LoVo (cell line): ENCODE results near the gene KIRREL1.
A peak's percentile ranks its signal among the peaks of the same experiment; 100 is the strongest.

ENCODE experiments used
- DNase-seq: peaks from one replicate; pipeline ENCODE4 v3.0.0-alpha.2; 2016; ENCODE audit warnings: low spot score

Gene KIRREL1

GRCh38 chr1:158075078-158075477, 81.6 kb downstream of the KIRREL1 start:
- DNase-seq, result no peak

- no peak for DNase-seq
Measured at GRCh38 chr1:158076441-158076840, 83.0 kb downstream of the KIRREL1 start.

DNA sequence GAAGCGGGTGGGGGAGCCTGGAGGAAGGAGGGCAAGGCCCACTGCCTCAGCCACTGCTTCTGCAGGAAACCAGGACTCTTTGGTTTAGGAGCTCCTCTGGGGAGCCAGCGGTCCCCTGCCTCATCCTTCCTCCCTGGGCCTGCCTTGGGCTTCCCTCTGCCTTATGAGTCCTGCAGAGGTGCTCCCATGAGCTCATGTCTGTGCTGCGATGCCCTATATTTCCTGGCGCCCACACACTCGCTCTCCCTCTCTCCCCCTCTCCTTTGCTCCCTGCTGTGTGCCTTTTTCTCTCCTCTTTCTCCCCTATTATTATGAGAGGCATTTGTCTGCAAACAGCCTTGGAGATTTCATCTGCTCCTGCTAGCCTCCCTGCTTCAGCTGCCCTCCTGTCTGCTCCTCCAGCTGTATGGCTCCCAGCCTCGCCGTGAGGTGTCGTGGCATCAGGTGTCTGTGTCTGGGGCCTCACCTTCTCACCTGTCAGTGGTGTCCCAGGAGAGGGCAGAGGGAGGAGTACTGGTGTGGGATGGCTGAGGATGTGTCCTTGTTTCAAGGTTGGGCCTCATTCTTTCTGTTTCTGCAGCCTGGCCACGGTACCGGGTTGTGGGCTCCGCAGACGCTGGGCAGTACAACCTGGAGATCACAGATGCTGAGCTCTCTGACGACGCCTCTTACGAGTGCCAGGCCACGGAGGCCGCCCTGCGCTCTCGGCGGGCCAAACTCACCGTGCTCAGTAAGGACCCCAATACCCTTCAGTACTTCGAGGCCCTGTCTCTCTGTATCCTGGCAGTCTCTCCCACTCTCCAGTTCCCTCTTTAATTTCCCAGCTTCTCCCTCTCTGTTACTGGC, 84.2 kb downstream of the KIRREL1 start:
- DNase-seq, result no peak

GRCh38 chr1:158078569-158079080, 85.2 kb downstream of the KIRREL1 start:
- no peak for DNase-seq

GRCh38 chr1:158080066-158080465, 86.6 kb downstream of the KIRREL1 start:
- no peak for DNase-seq

- DNase-seq, result no peak
Measured at GRCh38 chr1:158084336-158084735, 90.9 kb downstream of the KIRREL1 start.

- no peak for DNase-seq
Measured at GRCh38 chr1:158084747-158085146, 91.3 kb downstream of the KIRREL1 start.

GRCh38 chr1:158087320-158087927, 94.0 kb downstream of the KIRREL1 start:
- DNase-seq, result peak; percentile 34

GRCh38 chr1:158089476-158089875, 96.0 kb downstream of the KIRREL1 start:
- no peak for DNase-seq

DNA sequence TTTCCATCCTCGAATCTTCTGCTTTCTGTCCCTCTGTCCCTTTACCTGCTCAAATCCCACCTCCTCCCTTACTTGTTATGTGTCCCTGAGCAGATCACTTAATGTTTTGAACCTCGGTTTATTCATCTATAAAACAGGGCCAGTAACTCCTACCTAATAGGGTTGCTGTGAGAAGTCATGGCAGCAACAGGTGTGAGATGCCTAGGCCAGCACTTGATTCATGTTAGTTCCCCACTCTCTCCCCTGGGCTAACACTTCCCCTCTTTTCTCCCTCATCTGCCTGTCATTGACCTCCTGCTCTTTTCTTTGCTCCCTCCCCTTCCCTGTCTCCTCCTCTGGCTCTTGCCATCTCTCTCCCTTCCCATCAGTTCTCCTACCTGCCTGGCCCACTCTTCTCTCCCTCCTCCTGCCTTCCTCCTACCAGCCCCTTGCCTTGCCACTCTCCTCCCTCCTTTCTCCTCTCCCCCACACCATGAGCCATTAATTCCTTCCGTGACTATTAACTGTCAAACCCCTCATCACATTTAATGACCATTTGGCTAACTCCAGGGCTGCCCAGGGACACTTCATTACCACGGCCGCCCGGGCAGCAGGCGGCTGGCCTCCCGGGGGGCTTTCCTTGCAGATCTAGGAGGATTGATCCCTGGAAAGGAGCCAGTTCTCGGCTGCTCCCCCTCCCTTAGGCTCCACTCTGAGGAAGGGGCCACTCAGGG, 96.6 kb downstream of the KIRREL1 start:
- DNase-seq, result no peak

- DNase-seq, result no peak
Measured at GRCh38 chr1:158093376-158093775, 99.9 kb downstream of the KIRREL1 start.

- DNase-seq, result no peak
Measured at GRCh38 chr1:158094571-158094970, 101.1 kb downstream of the KIRREL1 start.

DNA sequence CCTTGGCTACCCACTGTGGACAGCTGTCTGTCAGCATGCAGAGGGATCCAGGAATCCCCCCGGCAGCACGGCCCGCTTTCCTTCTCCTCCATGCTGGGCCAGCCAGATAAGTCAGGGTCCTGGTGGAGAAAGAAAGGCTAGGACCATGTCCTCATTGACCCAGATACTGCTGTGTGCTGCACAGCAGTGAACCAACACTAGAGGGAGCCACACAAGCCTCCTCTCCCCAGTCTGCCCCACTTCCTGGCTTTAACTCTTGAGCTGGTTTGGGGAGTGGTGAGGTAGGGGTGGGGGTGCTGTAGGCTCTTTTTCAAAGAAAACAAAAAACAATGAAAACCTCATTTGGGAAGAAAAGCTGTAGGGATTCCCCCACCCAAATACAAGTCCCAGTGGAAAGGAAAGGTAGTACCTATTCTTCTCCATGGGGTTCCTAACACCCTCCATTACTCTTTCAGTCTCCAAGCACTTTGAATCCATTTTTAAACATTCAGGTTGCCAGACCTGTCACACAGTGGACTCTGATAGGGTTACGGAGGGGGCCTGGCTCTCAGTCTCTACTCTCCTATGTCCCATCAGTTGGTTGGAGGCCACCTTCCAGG, 102.4 kb downstream of the KIRREL1 start:
- no peak for DNase-seq

DNA sequence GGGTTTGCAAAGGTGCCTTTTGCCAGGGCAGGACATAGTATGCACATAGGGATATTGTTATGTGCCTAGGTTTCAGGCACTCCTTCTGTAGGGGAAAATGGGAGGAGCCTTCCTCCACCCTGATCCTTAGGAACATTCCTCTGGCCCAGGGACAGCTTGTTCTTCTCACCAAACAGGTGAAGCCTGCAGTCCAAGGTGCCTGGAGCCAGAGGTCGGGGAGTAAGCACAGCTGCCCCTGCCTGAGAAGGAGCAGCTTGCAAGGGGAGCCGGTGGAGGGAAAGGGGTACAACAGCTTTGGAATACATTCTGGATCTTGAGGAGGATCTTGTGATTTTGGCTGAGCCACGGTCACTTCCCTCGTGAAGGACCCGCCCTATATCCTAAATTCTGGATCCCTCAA, 104.8 kb downstream of the KIRREL1 start:
- DNase-seq, result no peak

DNA sequence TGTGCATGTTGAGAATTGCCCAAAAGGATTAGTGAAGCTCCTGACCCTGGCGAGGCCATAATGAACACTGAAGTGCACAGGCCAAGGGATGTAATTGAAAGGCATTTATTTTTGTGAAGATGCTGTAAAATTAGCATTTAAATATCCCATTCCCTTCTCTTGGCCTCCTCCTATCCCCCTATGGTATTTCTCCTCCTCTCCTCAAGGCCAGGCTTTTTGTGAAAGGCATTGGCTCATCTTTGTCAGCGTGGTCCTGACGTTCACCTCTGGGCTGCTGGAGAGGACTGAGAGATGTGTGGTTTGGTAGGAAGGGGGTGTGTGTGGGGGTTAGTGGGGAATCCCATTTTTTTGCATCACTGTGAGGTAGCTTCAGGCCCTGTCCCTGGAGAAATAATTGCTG, 105.7 kb downstream of the KIRREL1 start:
- no peak for DNase-seq

- no peak for DNase-seq
Measured at GRCh38 chr1:158100498-158100897, 107.1 kb downstream of the KIRREL1 start.

- no peak for DNase-seq
Measured at GRCh38 chr1:158101455-158101854, 108.0 kb downstream of the KIRREL1 start.

DNA sequence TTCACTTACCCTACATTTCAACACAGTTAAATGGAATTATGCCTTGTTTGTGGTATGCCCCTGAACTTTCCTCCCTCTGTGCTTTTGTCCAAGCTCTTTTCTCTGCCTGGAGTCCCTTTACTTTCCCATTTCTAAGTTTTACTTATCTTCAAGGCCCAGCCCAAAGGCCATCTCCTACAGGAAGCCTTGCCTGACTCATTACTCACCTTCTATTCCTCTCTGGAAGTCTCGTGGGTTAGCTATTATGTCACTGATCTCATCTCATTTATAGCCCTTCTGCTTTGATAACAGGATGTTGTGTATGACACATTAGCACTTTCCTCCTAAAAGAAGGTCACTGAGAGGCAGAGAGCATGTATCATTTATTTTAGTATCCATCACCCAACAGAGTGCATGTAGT, 108.5 kb downstream of the KIRREL1 start:
- DNase-seq, result peak; percentile 61

GRCh38 chr1:158102881-158103674, 109.6 kb downstream of the KIRREL1 start:
- DNase-seq, result no peak

- no peak for DNase-seq
Measured at GRCh38 chr1:158103861-158104522, 110.5 kb downstream of the KIRREL1 start.

- no peak for DNase-seq
Measured at GRCh38 chr1:158104891-158105290, 111.4 kb downstream of the KIRREL1 start.
